H9 (cell line): Measurements from ENCODE around the gene MSI2. TPM values are rescaled to one million over a fixed set of nuclear protein-coding genes. Genes with fewer than 3 reads are reported as not detected.

ENCODE experiments used
- DNase-seq: peaks from one replicate; pipeline ENCODE4 v3.0.0-alpha.2; 2017
- H2AFZ ChIP-seq: one replicate; pipeline ENCODE4 v1.6.1; 2013; ENCODE audit warnings: mild to moderate bottlenecking, low read length, control low read depth, moderate library complexity
- H2AK5ac ChIP-seq: 2 replicates; pipeline ENCODE4 v1.6.1; 2013; ENCODE audit warnings: low read length, control low read depth, mixed read lengths; ENCODE audit not compliant: insufficient read length
- H2BK120ac ChIP-seq: one replicate; pipeline ENCODE4 v1.6.1; 2013; ENCODE audit warnings: low read depth, mild to moderate bottlenecking, low read length, control low read depth, inconsistent platforms; ENCODE audit not compliant: poor library complexity, severe bottlenecking
- H2BK12ac ChIP-seq: 2 replicates; pipeline ENCODE4 v1.6.1; 2013; ENCODE audit warnings: low read length, control low read depth, mixed read lengths, low read depth; ENCODE audit not compliant: insufficient read length
- H2BK15ac ChIP-seq: 2 replicates; pipeline ENCODE4 v1.6.1; 2013; ENCODE audit warnings: low read depth, low read length, control low read depth
- H2BK20ac ChIP-seq: one replicate; pipeline ENCODE4 v1.6.1; 2013; ENCODE audit warnings: low read depth, mild to moderate bottlenecking, low read length, control low read depth, inconsistent platforms; ENCODE audit not compliant: poor library complexity, severe bottlenecking
- H2BK5ac ChIP-seq: 2 replicates; pipeline ENCODE4 v1.6.1; 2013; ENCODE audit warnings: low read length, control low read depth, mixed read lengths; ENCODE audit not compliant: insufficient read length
- H3K14ac ChIP-seq: 2 replicates; pipeline ENCODE4 v1.6.1; 2013; ENCODE audit warnings: low read length, control low read depth; ENCODE audit not compliant: insufficient read depth
- H3K18ac ChIP-seq: 2 replicates; pipeline ENCODE4 v1.6.1; 2013; ENCODE audit warnings: low read depth, mild to moderate bottlenecking, mixed read lengths, low read length, control low read depth; ENCODE audit not compliant: insufficient read length
- H3K23ac ChIP-seq: 2 replicates; pipeline ENCODE4 v1.6.1; 2013; ENCODE audit warnings: low read length, control low read depth, mixed read lengths, low read depth; ENCODE audit not compliant: insufficient read length
- H3K23me2 ChIP-seq: 2 replicates; pipeline ENCODE4 v1.6.1; 2013; ENCODE audit warnings: low read depth, mild to moderate bottlenecking, mixed read lengths, low read length, control low read depth; ENCODE audit not compliant: insufficient read length, poor library complexity, severe bottlenecking
- H3K27ac ChIP-seq: 2 replicates; pipeline ENCODE4 v1.5.1; 2013; ENCODE audit warnings: low read length, control low read depth, mixed read lengths, low read depth; ENCODE audit not compliant: insufficient read length
- H3K27me3 ChIP-seq: 2 replicates; pipeline ENCODE4 v1.6.1; 2013; ENCODE audit warnings: low read length, control low read depth, inconsistent platforms; ENCODE audit not compliant: insufficient read depth
- H3K4ac ChIP-seq: 2 replicates; pipeline ENCODE4 v1.6.1; 2013; ENCODE audit warnings: low read depth, mild to moderate bottlenecking, control low read depth, inconsistent platforms, low read length, moderate library complexity
- H3K4me1 ChIP-seq: 2 replicates; pipeline ENCODE4 v1.6.1; 2013; ENCODE audit warnings: low read length, control low read depth, inconsistent platforms; ENCODE audit not compliant: insufficient read depth
- H3K4me2 ChIP-seq: 2 replicates; pipeline ENCODE4 v1.6.1; 2013; ENCODE audit warnings: low read length, control low read depth, mixed read lengths; ENCODE audit not compliant: insufficient read length, insufficient read depth
- H3K56ac ChIP-seq: 2 replicates; pipeline ENCODE4 v1.6.1; 2013; ENCODE audit warnings: low read depth, mild to moderate bottlenecking, mixed read lengths, low read length, control low read depth; ENCODE audit not compliant: insufficient read length
- H3K79me1 ChIP-seq: 2 replicates; pipeline ENCODE4 v1.6.1; 2013; ENCODE audit warnings: low read depth, mild to moderate bottlenecking, moderate library complexity, low read length, control low read depth, inconsistent platforms; ENCODE audit not compliant: insufficient read depth, poor library complexity, severe bottlenecking
- H3K79me2 ChIP-seq: 2 replicates; pipeline ENCODE4 v1.6.1; 2013; ENCODE audit warnings: low read length, control low read depth, inconsistent platforms; ENCODE audit not compliant: insufficient read depth
- H3K9ac ChIP-seq: 2 replicates; pipeline ENCODE4 v1.6.1; 2013; ENCODE audit warnings: low read length, control low read depth, mixed read lengths; ENCODE audit not compliant: insufficient read length; ENCODE audit errors: extremely low read depth
- H3K9me3 ChIP-seq: one replicate; pipeline ENCODE4 v1.6.1; 2013; ENCODE audit warnings: low read depth, low read length, inconsistent platforms; ENCODE audit not compliant: control insufficient read depth
- H3T11ph ChIP-seq: one replicate; pipeline ENCODE4 v1.6.1; 2013; ENCODE audit warnings: mild to moderate bottlenecking, low read length, control low read depth, inconsistent platforms
- H4K20me1 ChIP-seq: one replicate; pipeline ENCODE4 v1.6.1; 2013; ENCODE audit not compliant: control insufficient read depth, insufficient read length, insufficient read depth
- H4K5ac ChIP-seq: 2 replicates; pipeline ENCODE4 v1.6.1; 2013; ENCODE audit warnings: low read depth, mild to moderate bottlenecking, mixed read lengths, low read length, control low read depth; ENCODE audit not compliant: insufficient read length
- H4K8ac ChIP-seq: replicated peaks from 2 replicates; pipeline ENCODE4 v1.6.1; 2013; ENCODE audit warnings: low read length, control low read depth, mixed read lengths, low read depth; ENCODE audit not compliant: insufficient read length
- H4K91ac ChIP-seq: 2 replicates; pipeline ENCODE4 v1.6.1; 2013; ENCODE audit warnings: low read depth, mild to moderate bottlenecking, moderate library complexity, mixed read lengths, low read length, control low read depth; ENCODE audit not compliant: insufficient read length
- H3K27ac Mint-ChIP-seq, 3 experiments: 2 replicates in 2 of 3; 3 replicates in 1 of 3; pipeline ENCODE4 v1.8.0; 2020 to 2021; ENCODE audit warnings: mixed read lengths in 3 of 3, mild to moderate bottlenecking in 1 of 3, moderate library complexity in 1 of 3
- H3K27me3 Mint-ChIP-seq: 2 replicates; pipeline ENCODE4 v1.8.0; 2021; ENCODE audit warnings: low read depth, mild to moderate bottlenecking, moderate library complexity, mixed read lengths
- H3K36me3 Mint-ChIP-seq, 3 experiments: 2 replicates in 2 of 3; 3 replicates in 1 of 3; pipeline ENCODE4 v1.8.0; 2020 to 2021; ENCODE audit warnings: low read depth in 3 of 3, mixed read lengths in 3 of 3; ENCODE audit not compliant: insufficient read depth in 1 of 3
- H3K4me1 Mint-ChIP-seq, 2 experiments: 2 replicates each; pipeline ENCODE4 v1.8.0; 2020; ENCODE audit warnings: mixed read lengths in 2 of 2
- H3K4me3 Mint-ChIP-seq, 2 experiments: 2 replicates in 1 of 2; 3 replicates in 1 of 2; pipeline ENCODE4 v1.8.0; 2020 to 2021; ENCODE audit warnings: mild to moderate bottlenecking in 2 of 2, mixed read lengths in 2 of 2, moderate library complexity in 1 of 2
- H3K9me3 Mint-ChIP-seq, 2 experiments: 2 replicates in 1 of 2; 3 replicates in 1 of 2; pipeline ENCODE4 v1.8.0; 2020; ENCODE audit warnings: mild to moderate bottlenecking in 2 of 2, mixed read lengths in 2 of 2, moderate library complexity in 1 of 2
- WGBS: extraction: QIAGEN DNeasy Blood & Tissue Kit; methylation state at CpG from one replicate; pipeline ENCODE4 v1.1.7; 2013; ENCODE audit warnings: missing lambda C conversion rate, low lambda C conversion rate, mixed read lengths; ENCODE audit not compliant: insufficient read length; ENCODE audit errors: extremely low coverage; 5-methylcytosine and 5-hydroxymethylcytosine counted together
- total RNA-seq: library from RNA; stranded (reverse); gene quantifications from 2 replicates; pipeline ENCODE4 v1.2.1, GENCODE V29; 2021
- TF ChIP-seq, protein P1 (sequence below): fragments of 200-600 bp; sonication (generic); conservative IDR thresholded peaks from 3 replicates; pipeline ENCODE4 v1.8.0; 2021; ENCODE audit warnings: antibody characterized with exemption, mild to moderate bottlenecking

Gene MSI2
- total RNA-seq, 1 experiment from 2014 or later = 98.5 TPM

DNA sequence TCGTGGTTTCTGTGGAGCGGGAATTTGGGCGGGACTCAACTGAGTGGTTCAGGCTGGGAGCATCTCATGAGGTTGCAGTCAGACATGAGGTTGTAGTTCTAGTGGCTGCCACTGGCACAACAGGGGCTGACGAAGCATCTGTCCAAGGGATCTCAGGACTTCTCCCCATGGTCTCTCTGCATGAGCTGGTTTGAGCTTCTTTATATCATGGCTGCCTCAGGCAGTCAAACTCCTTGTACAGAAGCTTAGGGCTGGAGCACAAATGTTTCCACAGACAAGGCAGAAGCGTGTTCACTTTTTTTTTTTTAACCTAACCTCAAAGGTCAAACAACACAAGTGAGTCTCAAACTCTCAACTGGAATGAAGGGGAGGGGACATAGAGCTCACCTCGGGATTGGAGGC lies 243.3 kb downstream of the MSI2 start:
- Histone ChIP-seq H3K23me2 (no peaks in the 10 kb centered on the region), H2BK15ac (no peak overlapping the region), H4K91ac (no peak overlapping the region), H3K79me2 (no peaks in the 10 kb centered on the region; the same call in 1 of the 2 replicates), H3K18ac (no peak overlapping the region), H2BK12ac (no peak overlapping the region), H3K14ac (no peak overlapping the region), H3K9ac (no peak overlapping the region), H3T11ph (no peak overlapping the region), H3K56ac (no peak overlapping the region), H3K27ac (no peak overlapping the region), H4K5ac (no peak overlapping the region), H3K4me2 (no peak overlapping the region), H3K27me3 (no peaks in the 10 kb centered on the region), H3K9me3 (no peaks in the 10 kb centered on the region), H2BK5ac (no peak overlapping the region), H2BK20ac (no peak overlapping the region), H2BK120ac (no peak overlapping the region), H3K4me1 (no peaks in the 10 kb centered on the region), H3K23ac (no peak overlapping the region), H2AFZ (no peak overlapping the region), H2AK5ac (no peak overlapping the region), H4K8ac (no peak overlapping the region), H4K20me1 (no peaks in the 10 kb centered on the region), H3K79me1 (no peaks in the 10 kb centered on the region), H3K4ac (no peak overlapping the region)
- Mint-ChIP-seq H3K4me3 (no peak overlapping the region), H3K4me1 (peaks cover 5 to 19% of the 10 kb centered on the region in 2 experiments), H3K27me3 (no peaks in the 10 kb centered on the region; the same call in 1 of the 2 replicates), H3K36me3 (no peaks in the 10 kb centered on the region), H3K9me3 (no peaks in the 10 kb centered on the region), H3K27ac (peak overlapping the region in 2 of 3 experiments; percentile 3 to 17; a peak in 1 of 7 replicates)
- no peak for DNase-seq
- TF ChIP-seq, protein P1, sequence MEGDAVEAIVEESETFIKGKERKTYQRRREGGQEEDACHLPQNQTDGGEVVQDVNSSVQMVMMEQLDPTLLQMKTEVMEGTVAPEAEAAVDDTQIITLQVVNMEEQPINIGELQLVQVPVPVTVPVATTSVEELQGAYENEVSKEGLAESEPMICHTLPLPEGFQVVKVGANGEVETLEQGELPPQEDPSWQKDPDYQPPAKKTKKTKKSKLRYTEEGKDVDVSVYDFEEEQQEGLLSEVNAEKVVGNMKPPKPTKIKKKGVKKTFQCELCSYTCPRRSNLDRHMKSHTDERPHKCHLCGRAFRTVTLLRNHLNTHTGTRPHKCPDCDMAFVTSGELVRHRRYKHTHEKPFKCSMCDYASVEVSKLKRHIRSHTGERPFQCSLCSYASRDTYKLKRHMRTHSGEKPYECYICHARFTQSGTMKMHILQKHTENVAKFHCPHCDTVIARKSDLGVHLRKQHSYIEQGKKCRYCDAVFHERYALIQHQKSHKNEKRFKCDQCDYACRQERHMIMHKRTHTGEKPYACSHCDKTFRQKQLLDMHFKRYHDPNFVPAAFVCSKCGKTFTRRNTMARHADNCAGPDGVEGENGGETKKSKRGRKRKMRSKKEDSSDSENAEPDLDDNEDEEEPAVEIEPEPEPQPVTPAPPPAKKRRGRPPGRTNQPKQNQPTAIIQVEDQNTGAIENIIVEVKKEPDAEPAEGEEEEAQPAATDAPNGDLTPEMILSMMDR = 0 out of 3 replicates have a peak, but pooled peaks have one; percentile 18
- no CpG with 5 or more reads among the region's 6 CpGs for WGBS
